HCT116 (cell line): ENCODE measurements around the gene TTLL11. TPM values are rescaled to one million over a fixed set of nuclear protein-coding genes. Genes with fewer than 3 reads are reported as not detected.

ENCODE experiments used
- ATAC-seq: fragments of 200-7000 bp; cut with Tn5 transposase; 2 replicates; pipeline ENCODE4 v1.9.1; 2020; ENCODE audit warnings: mild to moderate bottlenecking, moderate library complexity
- BruUV-seq: library from RNA; stranded (reverse); fragments of 400-500 nt; replicated peaks from 2 replicates; lab custom pipeline; 2021; lab: Mats Ljungman, UMichigan
- CTCF ChIA-PET: fragments of 300-600 bp; sonication (Branson Sonifier 250); formaldehyde crosslinking; loops from one replicate; lab custom pipeline; 2021; ENCODE audit warnings: antibody characterized with exemption; lab: Charles Lee
- POLR2A ChIA-PET: fragments of 300-600, 350-600 bp; sonication (Branson Sonifier 250); formaldehyde crosslinking; loops from one replicate; lab custom pipeline; 2021; ENCODE audit warnings: antibody characterized with exemption; lab: Charles Lee
- RAD21 ChIA-PET, 2 experiments: fragments of 300-600 bp; sonication (Branson Sonifier 250); formaldehyde crosslinking; loops; one replicate each; lab custom pipeline; 2023; ENCODE audit warnings: low total read pairs in 2 of 2; ENCODE audit not compliant: uncharacterized antibody in 2 of 2, unreplicated experiment in 2 of 2, low non-redundant PET in 1 of 2; lab: Charles Lee
- DNase-seq: peaks from one replicate; pipeline ENCODE4 v3.0.0-alpha.2; 2010; ENCODE audit warnings: low read depth, low spot score
- H2AFZ ChIP-seq: fragments of 200-600 bp; shearing (Covaris generic), sonication (generic); 2 replicates; pipeline ENCODE4 v1.6.1; 2017; ENCODE audit warnings: low read depth, mixed run types, mixed read lengths, antibody characterized with exemption, low read length; ENCODE audit not compliant: poor library complexity, severe bottlenecking
- H3K27ac ChIP-seq: 2 replicates; pipeline ENCODE4 v1.5.1; 2012; ENCODE audit warnings: low read depth, low read length
- H3K27me3 ChIP-seq: fragments of 200-600 bp; sonication (generic); 2 replicates; pipeline ENCODE4 v1.6.1; 2016; ENCODE audit warnings: mixed run types, low read length, mixed read lengths; ENCODE audit not compliant: insufficient read depth
- H3K36me3 ChIP-seq, 2 experiments: fragments of 200-500 bp in 1 of 2; fragments of 200-600 bp in 1 of 2; sonication (Bioruptor generic) in 1 of 2; sonication (generic) in 1 of 2; 2 replicates each; pipeline versions ENCODE4 v1.5.1 to v1.6.1; 2014 to 2016; ENCODE audit warnings: low read length in 2 of 2, inconsistent platforms in 1 of 2, mixed read lengths in 1 of 2, mixed run types in 1 of 2; ENCODE audit not compliant: insufficient read depth in 2 of 2, control insufficient read depth in 1 of 2
- H3K4me1 ChIP-seq, 2 experiments: fragments of 200-600 bp in 1 of 2; sonication (generic) in 1 of 2; 2 replicates each; pipeline versions ENCODE4 v1.5.1 to v1.6.1; 2012 to 2017; ENCODE audit warnings: low read length in 2 of 2, inconsistent platforms in 1 of 2, mild to moderate bottlenecking in 1 of 2, mixed read lengths in 1 of 2, mixed run types in 1 of 2, moderate library complexity in 1 of 2; ENCODE audit not compliant: insufficient read depth in 2 of 2, control insufficient read depth in 1 of 2
- H3K4me2 ChIP-seq: fragments of 200-600 bp; sonication (generic); 2 replicates; pipeline ENCODE4 v1.6.1; 2017; ENCODE audit warnings: mixed run types, low read length, mixed read lengths
- H3K4me3 ChIP-seq, 2 experiments: fragments of 200-600 bp in 1 of 2; sonication (generic) in 1 of 2; replicated peaks in 1 of 2; 2 replicates each; pipeline ENCODE4 v1.5.1; 2011 to 2016; ENCODE audit warnings: low read length in 2 of 2, control low read depth in 1 of 2, low read depth in 1 of 2, mild to moderate bottlenecking in 1 of 2, mixed read lengths in 1 of 2, mixed run types in 1 of 2
- H3K79me2 ChIP-seq: fragments of 200-600 bp; sonication (generic); 2 replicates; pipeline ENCODE4 v1.6.1; 2017; ENCODE audit warnings: mild to moderate bottlenecking, mixed run types, low read length, moderate library complexity, mixed read lengths; ENCODE audit not compliant: insufficient read depth
- H3K9ac ChIP-seq: fragments of 200-600 bp; sonication (generic); 2 replicates; pipeline ENCODE4 v1.6.1; 2016; ENCODE audit warnings: low read length, mixed read lengths
- H3K9me2 ChIP-seq: fragments of 200-600 bp; sonication (generic), shearing (Covaris generic); 2 replicates; pipeline ENCODE4 v1.6.1; 2017; ENCODE audit warnings: mixed run types, mild to moderate bottlenecking, moderate library complexity; ENCODE audit not compliant: insufficient read depth
- H3K9me3 ChIP-seq, 2 experiments: fragments of 200-500 bp in 1 of 2; fragments of 200-600 bp in 1 of 2; sonication (Bioruptor generic) in 1 of 2; sonication (generic) in 1 of 2; 2 replicates each; pipeline ENCODE4 v1.6.1; 2014 to 2017; ENCODE audit warnings: low read length in 2 of 2, mixed read lengths in 2 of 2, inconsistent platforms in 1 of 2, low read depth in 1 of 2, mild to moderate bottlenecking in 1 of 2, mixed run types in 1 of 2, moderate library complexity in 1 of 2; ENCODE audit not compliant: control insufficient read depth in 1 of 2, insufficient read depth in 1 of 2
- H4K20me1 ChIP-seq: fragments of 200-600 bp; sonication (generic), shearing (Covaris generic); 2 replicates; pipeline ENCODE4 v1.6.1; 2017; ENCODE audit warnings: mixed run types, mild to moderate bottlenecking, moderate library complexity; ENCODE audit not compliant: insufficient read depth
- JUND ChIP-seq: IDR thresholded peaks from 2 replicates; pipeline ENCODE4 v1.6.1; 2012
- POLR2A ChIP-seq: IDR thresholded peaks from 2 replicates; pipeline ENCODE4 v1.7.0; 2011; ENCODE audit warnings: borderline replicate concordance; ENCODE audit not compliant: insufficient read depth, insufficient read length; ENCODE audit errors: extremely low read depth
- ZNF274 ChIP-seq: fragments of 200-500 bp; sonication (Bioruptor generic); IDR thresholded peaks from 2 replicates; pipeline ENCODE4 v1.6.1; 2014; ENCODE audit warnings: mild to moderate bottlenecking, low read depth, low read length, inconsistent platforms
- intact Hi-C: fragments of 100-400 bp; cut with micrococcal nuclease; formaldehyde crosslinking; loops from 2 replicates; pipeline ENCODE4 v1.10.0; 2022
- total RNA-seq: library from RNA; stranded (reverse); gene quantifications from one replicate; pipeline ENCODE4 v1.2.1, GENCODE V29; 2021; ENCODE audit not compliant: unreplicated experiment
- TF ChIP-seq, protein P1 (sequence below): IDR thresholded peaks from 2 replicates; pipeline ENCODE4 v1.6.1; 2011; ENCODE audit warnings: mild to moderate bottlenecking, low read length, moderate library complexity; ENCODE audit not compliant: insufficient replicate concordance; ENCODE audit errors: extremely low read depth
- TF ChIP-seq, protein P2 (sequence below), 3 experiments: fragments of 200-600 bp in 1 of 3; sonication (generic) in 1 of 3; IDR thresholded peaks in 2 of 3; conservative IDR thresholded peaks in 1 of 3; 2 replicates each; pipeline ENCODE4 v1.5.1; 2012 to 2017; ENCODE audit warnings: low read depth in 2 of 3, low read length in 2 of 3, antibody characterized with exemption in 1 of 3, borderline replicate concordance in 1 of 3, control low read depth in 1 of 3, mild to moderate bottlenecking in 1 of 3, mixed read lengths in 1 of 3, mixed run types in 1 of 3, moderate library complexity in 1 of 3; ENCODE audit not compliant: insufficient read depth in 1 of 3

Gene TTLL11
- total RNA-seq, 1 experiment from 2014 or later: 2.2 TPM

DNA sequence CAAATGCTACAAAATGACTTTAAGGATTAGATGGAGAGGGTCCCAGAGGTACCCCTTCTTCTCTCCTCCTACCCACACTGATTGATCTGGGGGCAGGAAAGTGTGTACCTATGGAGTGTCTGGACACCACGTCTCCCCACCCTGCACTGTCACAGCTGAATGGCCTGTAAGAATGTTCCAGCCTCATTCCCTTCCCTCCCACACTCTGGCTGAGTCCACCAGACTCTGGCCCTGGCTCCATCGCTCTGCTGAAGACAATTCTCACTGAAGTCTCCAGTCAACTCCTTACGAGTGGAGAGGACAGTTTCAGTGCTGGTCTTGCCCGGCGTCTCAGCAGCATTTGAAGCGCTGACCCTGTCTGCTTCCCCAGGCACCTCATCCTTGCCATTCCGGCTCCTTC is 105.8 kb downstream of the TTLL11 start (continued):
- no peak for TF ChIP-seq ZNF274
- TF ChIP-seq JUND: no peak
- TF ChIP-seq, protein P1, sequence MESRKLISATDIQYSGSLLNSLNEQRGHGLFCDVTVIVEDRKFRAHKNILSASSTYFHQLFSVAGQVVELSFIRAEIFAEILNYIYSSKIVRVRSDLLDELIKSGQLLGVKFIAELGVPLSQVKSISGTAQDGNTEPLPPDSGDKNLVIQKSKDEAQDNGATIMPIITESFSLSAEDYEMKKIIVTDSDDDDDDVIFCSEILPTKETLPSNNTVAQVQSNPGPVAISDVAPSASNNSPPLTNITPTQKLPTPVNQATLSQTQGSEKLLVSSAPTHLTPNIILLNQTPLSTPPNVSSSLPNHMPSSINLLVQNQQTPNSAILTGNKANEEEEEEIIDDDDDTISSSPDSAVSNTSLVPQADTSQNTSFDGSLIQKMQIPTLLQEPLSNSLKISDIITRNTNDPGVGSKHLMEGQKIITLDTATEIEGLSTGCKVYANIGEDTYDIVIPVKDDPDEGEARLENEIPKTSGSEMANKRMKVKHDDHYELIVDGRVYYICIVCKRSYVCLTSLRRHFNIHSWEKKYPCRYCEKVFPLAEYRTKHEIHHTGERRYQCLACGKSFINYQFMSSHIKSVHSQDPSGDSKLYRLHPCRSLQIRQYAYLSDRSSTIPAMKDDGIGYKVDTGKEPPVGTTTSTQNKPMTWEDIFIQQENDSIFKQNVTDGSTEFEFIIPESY: no peak

DNA sequence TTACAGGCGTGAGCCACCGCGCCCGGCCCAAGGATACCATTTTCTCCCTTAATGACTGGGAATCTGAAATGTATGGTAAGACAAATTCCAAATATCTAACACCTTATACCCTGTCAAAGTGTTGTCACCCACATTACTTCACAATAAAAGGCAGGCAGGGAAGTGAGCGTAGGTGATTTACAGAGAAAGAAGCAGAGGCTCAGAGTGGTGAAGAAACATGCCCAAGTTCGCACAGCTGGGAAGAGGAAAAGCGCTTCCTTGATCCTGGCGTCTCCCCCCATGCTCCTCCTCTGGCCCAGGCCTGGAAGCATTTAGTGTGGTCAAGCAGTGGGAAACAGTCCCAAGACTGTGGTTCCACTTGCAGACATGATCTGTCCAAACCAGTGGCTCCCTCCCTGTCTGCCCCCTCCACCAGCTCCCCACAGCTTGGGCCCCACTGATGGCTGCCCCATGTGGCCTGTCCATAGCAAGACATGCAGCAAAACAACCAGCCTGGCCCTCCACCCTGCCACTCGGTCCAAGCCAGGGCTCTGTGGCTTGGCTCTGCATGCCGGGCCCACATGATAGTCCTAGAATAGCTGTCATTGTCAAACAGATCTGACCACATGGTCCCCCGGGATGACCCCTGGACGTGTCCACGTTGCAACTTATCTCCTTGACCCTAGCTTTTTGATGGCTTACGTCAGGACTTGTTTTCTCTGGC is 107.2 kb downstream of the TTLL11 start:
- no peaks in the 10 kb centered on the region for H3K36me3 ChIP-seq
- H3K9ac ChIP-seq: no peak overlapping the region
- RAD21 ChIA-PET: no interaction called here
- H3K79me2 ChIP-seq: no peaks in the 10 kb centered on the region
- intact Hi-C loops: no loop called here
- POLR2A ChIA-PET: no interaction called here
- no peak overlapping the region for H3K4me3 ChIP-seq
- no peaks in the 10 kb centered on the region for H3K9me2 ChIP-seq
- H2AFZ ChIP-seq: no peak overlapping the region
- ATAC-seq (peak; percentile 69), DNase-seq (no peak)
- H3K4me1 ChIP-seq: no peaks in the 10 kb centered on the region
- CTCF ChIA-PET: no interaction called here
- no peaks in the 10 kb centered on the region for H3K9me3 ChIP-seq
- H3K27me3 ChIP-seq: no peaks in the 10 kb centered on the region
- H4K20me1 ChIP-seq: no peaks in the 10 kb centered on the region
- H3K27ac ChIP-seq: no peak overlapping the region; the same call in 1 of the 2 replicates
- H3K4me2 ChIP-seq: no peak overlapping the region
- BruUV-seq: no TSS peak
- TF ChIP-seq, protein P2, sequence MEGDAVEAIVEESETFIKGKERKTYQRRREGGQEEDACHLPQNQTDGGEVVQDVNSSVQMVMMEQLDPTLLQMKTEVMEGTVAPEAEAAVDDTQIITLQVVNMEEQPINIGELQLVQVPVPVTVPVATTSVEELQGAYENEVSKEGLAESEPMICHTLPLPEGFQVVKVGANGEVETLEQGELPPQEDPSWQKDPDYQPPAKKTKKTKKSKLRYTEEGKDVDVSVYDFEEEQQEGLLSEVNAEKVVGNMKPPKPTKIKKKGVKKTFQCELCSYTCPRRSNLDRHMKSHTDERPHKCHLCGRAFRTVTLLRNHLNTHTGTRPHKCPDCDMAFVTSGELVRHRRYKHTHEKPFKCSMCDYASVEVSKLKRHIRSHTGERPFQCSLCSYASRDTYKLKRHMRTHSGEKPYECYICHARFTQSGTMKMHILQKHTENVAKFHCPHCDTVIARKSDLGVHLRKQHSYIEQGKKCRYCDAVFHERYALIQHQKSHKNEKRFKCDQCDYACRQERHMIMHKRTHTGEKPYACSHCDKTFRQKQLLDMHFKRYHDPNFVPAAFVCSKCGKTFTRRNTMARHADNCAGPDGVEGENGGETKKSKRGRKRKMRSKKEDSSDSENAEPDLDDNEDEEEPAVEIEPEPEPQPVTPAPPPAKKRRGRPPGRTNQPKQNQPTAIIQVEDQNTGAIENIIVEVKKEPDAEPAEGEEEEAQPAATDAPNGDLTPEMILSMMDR (IDR thresholded peaks at IDR 0.05 in 2 of 3, conservative IDR thresholded peaks at IDR 0.05 in 1 of 3; ENCODE audit: borderline replicate concordance in 1 of 3, insufficient read depth in 1 of 3, low read depth in 2 of 3, low read length in 2 of 3): 0 out of 6 replicates have a peak, but pooled peaks of 1 of the 3 experiments have one; percentile 9
- TF ChIP-seq POLR2A: no peak
